ENCODE measurements around the gene CAPN15. TPM values are rescaled to one million over a fixed set of nuclear protein-coding genes. Genes with fewer than 3 reads are reported as not detected.

The CAPN15 gene
- total RNA-seq, 5 donors from 2014 or later (not counting 1 experiment from before 2014, with no cell fraction given), result 61.7 to 89.0 (median 82.7) TPM

GRCh38 chr16:586645-587590, 59.4 kb downstream of the CAPN15 start:
- POLR2A ChIA-PET, result no interaction called here
- ATAC-seq (replicated peaks in 1 of 4), result no peak
- Histone ChIP-seq H3K4me3 (ENCODE audit: control insufficient read depth in 1 of 2, extremely low read depth in 1 of 2, low read length in 1 of 2) (no peak overlapping the region), H3K36me3 (ENCODE audit: control insufficient read depth in 2 of 2, extremely low read depth in 1 of 2, insufficient read depth in 1 of 2, low read length in 1 of 2) (no peaks in the 10 kb centered on the region), H3K27ac (ENCODE audit: low read length) (no peak overlapping the region), H3K9me3 (no peaks in the 10 kb centered on the region), H3K27me3 (replicated peaks in 1 of 2; ENCODE audit: control insufficient read depth in 2 of 2, extremely low read depth in 1 of 2, insufficient read depth in 2 of 2, low read length in 1 of 2) (peaks cover 0 to 19% of the 10 kb centered on the region in 2 experiments), H3K4me1 (ENCODE audit: control insufficient read depth in 1 of 2, extremely low read depth in 1 of 2, insufficient read depth in 2 of 2, low read length in 2 of 2) (peaks cover 8 to 41% of the 10 kb centered on the region in 2 experiments)
- Mint-ChIP-seq H3K9me3 (no peaks in the 10 kb centered on the region), H3K4me1 (peaks cover 20 to 29% (median 26%) of the 10 kb centered on the region in 3 donors), H3K27ac (peak overlapping the region; percentile 69 to 70), H3K27me3 (no peaks in the 10 kb centered on the region), H3K4me3 (peak overlapping the region; percentile 87 to 95 (median 88)), H3K36me3 (no peaks in the 10 kb centered on the region)
- CTCF ChIA-PET, result no interaction called here
- WGBS (ENCODE audit: insufficient coverage), result 96% methylated on average over 7 of the region's 14 CpGs
- no peak for DNase-seq

GRCh38 chr16:588639-588888, 61.1 kb downstream of the CAPN15 start:
- peak overlapping the region; percentile 87 to 95 (median 88) for H3K4me3 Mint-ChIP-seq
- Histone ChIP-seq H3K9me3 (no peaks in the 10 kb centered on the region), H3K36me3 (ENCODE audit: control insufficient read depth in 2 of 2, extremely low read depth in 1 of 2, insufficient read depth in 1 of 2, low read length in 1 of 2) (peaks cover 0 to under 1% of the 10 kb centered on the region in 2 donors), H3K27ac (ENCODE audit: low read length) (peak overlapping the region; percentile 81), H3K4me3 (ENCODE audit: control insufficient read depth in 1 of 2, extremely low read depth in 1 of 2, low read length in 1 of 2) (peak overlapping the region; percentile 71 to 83), H3K27me3 (replicated peaks in 1 of 2; ENCODE audit: control insufficient read depth in 2 of 2, extremely low read depth in 1 of 2, insufficient read depth in 2 of 2, low read length in 1 of 2) (peaks cover 0 to 19% of the 10 kb centered on the region in 2 experiments), H3K4me1 (ENCODE audit: control insufficient read depth in 1 of 2, extremely low read depth in 1 of 2, insufficient read depth in 2 of 2, low read length in 2 of 2) (peaks cover 8 to 51% of the 10 kb centered on the region in 2 experiments)
- no peaks in the 10 kb centered on the region for H3K36me3 Mint-ChIP-seq
- DNase-seq (peak in 34 of 35 experiments; percentile 21 to 82 (median 62)), ATAC-seq (replicated peaks in 1 of 4) (peak; percentile 9 to 27 (median 10))
- no peaks in the 10 kb centered on the region for H3K9me3 Mint-ChIP-seq
- CTCF ChIA-PET, result interaction anchor here in 1 of 2 donors (0.6 to 1.4 kb wide), 2 partner anchors 9 to 48 kb away, joined by 3 to 5 read pairs; partner anchors contain the start of gene METTL26
- H3K27me3 Mint-ChIP-seq, result no peaks in the 10 kb centered on the region
- under 1% methylated on average over 21 of the region's 21 CpGs for WGBS (ENCODE audit: insufficient coverage)
- H3K27ac Mint-ChIP-seq, result peak overlapping the region; percentile 96 to 97
- POLR2A ChIA-PET, result no interaction called here
- peaks cover 35 to 41% (median 41%) of the 10 kb centered on the region in 3 donors for H3K4me1 Mint-ChIP-seq

- peak overlapping the region; percentile 71 to 83 for H3K4me3 ChIP-seq (ENCODE audit: control insufficient read depth in 1 of 2, extremely low read depth in 1 of 2, low read length in 1 of 2)
Measured at GRCh38 chr16:588889-589657, 61.6 kb downstream of the CAPN15 start.

GRCh38 chr16:589658-590187, 62.2 kb downstream of the CAPN15 start, which contains the start of gene RAB40C:
Gene RAB40C, plus strand, starts transcription at chr16:590066. Its CDS starts 226 bp downstream, at chr16:590292.
- H3K27ac ChIP-seq (ENCODE audit: low read length), result peak within 1 kb of the TSS; percentile 83
- ChIA-PET POLR2A (no interaction called here), CTCF (no interaction called here)
- H3K27ac Mint-ChIP-seq, result peak within 1 kb of the TSS; percentile 98 to 100
- H3K9me3 ChIP-seq, result no peaks in the 10 kb centered on the region
- H3K9me3 Mint-ChIP-seq, result no peaks in the 10 kb centered on the region
- ATAC-seq (replicated peaks in 1 of 4), result peak; percentile 83 to 86 (median 85)
- H3K27me3 Mint-ChIP-seq, result no peaks in the 10 kb centered on the region
- WGBS (ENCODE audit: insufficient coverage), result under 1% methylated on average over 63 of the region's 67 CpGs
- peaks cover 0 to 3% of the 10 kb centered on the region in 2 donors for H3K36me3 ChIP-seq (ENCODE audit: control insufficient read depth in 2 of 2, extremely low read depth in 1 of 2, insufficient read depth in 1 of 2, low read length in 1 of 2)
- peaks cover 8 to 51% of the 10 kb centered on the region in 2 experiments for H3K4me1 ChIP-seq (ENCODE audit: control insufficient read depth in 1 of 2, extremely low read depth in 1 of 2, insufficient read depth in 2 of 2, low read length in 2 of 2)
- H3K4me3 Mint-ChIP-seq, result peak within 1 kb of the TSS; percentile 87 to 97 (median 94)
- no peaks in the 10 kb centered on the region for H3K36me3 Mint-ChIP-seq
- peak; percentile 95 to 100 (median 99) for DNase-seq
- peaks cover 0 to 19% of the 10 kb centered on the region in 2 experiments for H3K27me3 ChIP-seq (replicated peaks in 1 of 2; ENCODE audit: control insufficient read depth in 2 of 2, extremely low read depth in 1 of 2, insufficient read depth in 2 of 2, low read length in 1 of 2)
- H3K4me3 ChIP-seq (ENCODE audit: control insufficient read depth in 1 of 2, extremely low read depth in 1 of 2, low read length in 1 of 2), result peak within 1 kb of the TSS; percentile 71 to 83
- H3K4me1 Mint-ChIP-seq, result peaks cover 42 to 48% (median 44%) of the 10 kb centered on the region in 3 donors

More at GRCh38 chr16:588889-589657, 61.6 kb downstream of the CAPN15 start:
- no peaks in the 10 kb centered on the region for H3K36me3 Mint-ChIP-seq
- ATAC-seq (replicated peaks in 1 of 4) (peak; percentile 74 to 79 (median 76)), DNase-seq (peak; percentile 94 to 100 (median 97))
- H3K9me3 Mint-ChIP-seq, result no peaks in the 10 kb centered on the region
- Histone ChIP-seq H3K9me3 (no peaks in the 10 kb centered on the region), H3K27me3 (replicated peaks in 1 of 2; ENCODE audit: control insufficient read depth in 2 of 2, extremely low read depth in 1 of 2, insufficient read depth in 2 of 2, low read length in 1 of 2) (peaks cover 0 to 19% of the 10 kb centered on the region in 2 experiments), H3K36me3 (ENCODE audit: control insufficient read depth in 2 of 2, extremely low read depth in 1 of 2, insufficient read depth in 1 of 2, low read length in 1 of 2) (peaks cover 0 to 3% of the 10 kb centered on the region in 2 donors), H3K4me1 (ENCODE audit: control insufficient read depth in 1 of 2, extremely low read depth in 1 of 2, insufficient read depth in 2 of 2, low read length in 2 of 2) (peaks cover 8 to 51% of the 10 kb centered on the region in 2 experiments), H3K27ac (ENCODE audit: low read length) (peak overlapping the region; percentile 83)
- POLR2A ChIA-PET, result no interaction called here
- CTCF ChIA-PET, result interaction anchor here in 1 of 2 donors (0.6 to 1.4 kb wide), 2 partner anchors 10 to 48 kb away, joined by 3 to 5 read pairs; partner anchors contain the start of gene METTL26
- peak overlapping the region; percentile 87 to 97 (median 95) for H3K4me3 Mint-ChIP-seq
- H3K4me1 Mint-ChIP-seq, result peaks cover 37 to 44% (median 44%) of the 10 kb centered on the region in 3 donors
- under 1% methylated on average over 107 of the region's 107 CpGs for WGBS (ENCODE audit: insufficient coverage)
- H3K27ac Mint-ChIP-seq, result peak overlapping the region; percentile 98 to 100
- no peaks in the 10 kb centered on the region for H3K27me3 Mint-ChIP-seq

- DNase-seq (peak in 5 of 35 experiments; percentile 8 to 26 (median 21)), ATAC-seq (replicated peaks in 1 of 4) (peak in 2 of 4 experiments; percentile 1)
- no peak overlapping the region for H3K27ac ChIP-seq (ENCODE audit: low read length)
- WGBS (ENCODE audit: insufficient coverage), result under 1% methylated on average over 69 of the region's 71 CpGs
- ChIA-PET POLR2A (no interaction called here), CTCF (no interaction called here)
- H3K4me1 Mint-ChIP-seq, result peaks cover 42 to 52% (median 44%) of the 10 kb centered on the region in 3 donors
- H3K27me3 Mint-ChIP-seq, result no peaks in the 10 kb centered on the region
- peaks cover 8 to 53% of the 10 kb centered on the region in 2 experiments for H3K4me1 ChIP-seq (ENCODE audit: control insufficient read depth in 1 of 2, extremely low read depth in 1 of 2, insufficient read depth in 2 of 2, low read length in 2 of 2)
- peaks cover 0 to 3% of the 10 kb centered on the region in 2 donors for H3K36me3 ChIP-seq (ENCODE audit: control insufficient read depth in 2 of 2, extremely low read depth in 1 of 2, insufficient read depth in 1 of 2, low read length in 1 of 2)
- peak overlapping the region; percentile 56 to 73 for H3K4me3 ChIP-seq (ENCODE audit: control insufficient read depth in 1 of 2, extremely low read depth in 1 of 2, low read length in 1 of 2)
- H3K36me3 Mint-ChIP-seq, result no peaks in the 10 kb centered on the region
- H3K27me3 ChIP-seq (replicated peaks in 1 of 2; ENCODE audit: control insufficient read depth in 2 of 2, extremely low read depth in 1 of 2, insufficient read depth in 2 of 2, low read length in 1 of 2), result peaks cover 0 to 19% of the 10 kb centered on the region in 2 experiments
- H3K4me3 Mint-ChIP-seq, result peak overlapping the region; percentile 87 to 88 (median 88)
- peak overlapping the region; percentile 50 to 71 for H3K27ac Mint-ChIP-seq
- no peaks in the 10 kb centered on the region for H3K9me3 Mint-ChIP-seq
- no peaks in the 10 kb centered on the region for H3K9me3 ChIP-seq
Measured at GRCh38 chr16:590188-590814, 62.8 kb downstream of the CAPN15 start.
